T-cell (primary cell): ENCODE measurements around the gene LRRC25. TPM values are rescaled to one million over a fixed set of nuclear protein-coding genes. Genes with fewer than 3 reads are reported as not detected.

Experiments used
- ATAC-seq, 4 experiments: fragments of 200-7000 bp in 3 of 4; fragments of 150-1000 bp in 1 of 4; cut with Tn5 transposase; replicated peaks in 1 of 4; 1 replicate in 3 of 4; 2 replicates in 1 of 4; pipeline ENCODE4 v1.10.0; 2021; ENCODE audit warnings: moderate library complexity in 3 of 4, mild to moderate bottlenecking in 2 of 4, moderate number of reproducible peaks in 1 of 4
- CTCF ChIA-PET, 2 donors: fragments of 300-600 bp; sonication (Branson Sonifier 250); formaldehyde crosslinking; loops; one replicate each; lab custom pipeline; 2022; ENCODE audit warnings: antibody characterized with exemption in 2 of 2; lab: Charles Lee
- POLR2A ChIA-PET, 2 donors: fragments of 300-600 bp; sonication (Branson Sonifier 250); formaldehyde crosslinking; loops; one replicate each; lab custom pipeline; 2022; ENCODE audit warnings: antibody characterized with exemption in 2 of 2; lab: Charles Lee
- DNase-seq, 35 experiments: peaks; one replicate each; pipeline versions ENCODE4 v3.0.0 to v3.0.0-alpha.2; 2013 to 2023
- H3K27ac ChIP-seq: one replicate; pipeline ENCODE4 v1.5.1; 2013; ENCODE audit warnings: low read length
- H3K27me3 ChIP-seq, 2 experiments: replicated peaks in 1 of 2; 1 replicate in 1 of 2; 2 replicates in 1 of 2; pipeline versions ENCODE4 v1.6.1 to v1.7.0; 2013; ENCODE audit warnings: low read length in 1 of 2, mixed read lengths in 1 of 2; ENCODE audit not compliant: control insufficient read depth in 2 of 2, insufficient read depth in 2 of 2; ENCODE audit errors: extremely low read depth in 1 of 2
- H3K36me3 ChIP-seq, 2 donors: 1 replicate in 1 of 2; 2 replicates in 1 of 2; pipeline versions ENCODE4 v1.6.1 to v1.7.0; 2013; ENCODE audit warnings: low read length in 1 of 2; ENCODE audit not compliant: control insufficient read depth in 2 of 2, insufficient read depth in 1 of 2; ENCODE audit errors: extremely low read depth in 1 of 2
- H3K4me1 ChIP-seq, 2 experiments: 1 replicate in 1 of 2; 2 replicates in 1 of 2; pipeline versions ENCODE4 v1.6.1 to v1.7.0; 2013; ENCODE audit warnings: low read length in 2 of 2, mixed read lengths in 1 of 2; ENCODE audit not compliant: insufficient read depth in 2 of 2, control insufficient read depth in 1 of 2; ENCODE audit errors: extremely low read depth in 1 of 2
- H3K4me3 ChIP-seq, 2 donors: 1 replicate in 1 of 2; 2 replicates in 1 of 2; pipeline versions ENCODE4 v1.5.1 to v1.7.0; 2013; ENCODE audit warnings: mild to moderate bottlenecking in 2 of 2, low read length in 1 of 2, moderate library complexity in 1 of 2; ENCODE audit not compliant: control insufficient read depth in 1 of 2; ENCODE audit errors: extremely low read depth in 1 of 2
- H3K9me3 ChIP-seq: 2 replicates; pipeline ENCODE4 v1.7.0; 2013
- H3K27ac Mint-ChIP-seq, 2 donors: one replicate each; pipeline ENCODE4 v1.8.0; 2020 to 2021; ENCODE audit warnings: mild to moderate bottlenecking in 2 of 2, mixed read lengths in 2 of 2
- H3K27me3 Mint-ChIP-seq, 2 donors: one replicate each; pipeline ENCODE4 v1.8.0; 2021 to 2022; ENCODE audit warnings: mixed read lengths in 2 of 2
- H3K36me3 Mint-ChIP-seq: one replicate; pipeline ENCODE4 v1.8.0; 2021; ENCODE audit warnings: mixed read lengths
- H3K4me1 Mint-ChIP-seq, 3 donors: one replicate each; pipeline ENCODE4 v1.8.0; 2020 to 2022; ENCODE audit warnings: mixed read lengths in 3 of 3, mild to moderate bottlenecking in 1 of 3
- H3K4me3 Mint-ChIP-seq, 3 donors: one replicate each; pipeline ENCODE4 v1.8.0; 2020 to 2022; ENCODE audit warnings: mild to moderate bottlenecking in 3 of 3, mixed read lengths in 3 of 3, moderate library complexity in 3 of 3
- H3K9me3 Mint-ChIP-seq, 3 donors: one replicate each; pipeline ENCODE4 v1.8.0; 2020 to 2022; ENCODE audit warnings: mixed read lengths in 3 of 3
- WGBS: methylation state at CpG from one replicate; pipeline ENCODE4 v1.1.5; 2013; ENCODE audit warnings: missing lambda C conversion rate; ENCODE audit not compliant: insufficient coverage; 5-methylcytosine and 5-hydroxymethylcytosine counted together
- total RNA-seq, 35 experiments: library from RNA in 6 of 35; stranded (reverse) in 6 of 35; fragments of 120-200 nt in 1 of 35; gene quantifications; one replicate each; pipeline versions ENCODE4 v1.2.1 to v1.2.4 and lab custom pipeline; 2013 to 2026

LRRC25 gene
- total RNA-seq, 5 donors from 2014 or later (not counting 1 experiment from before 2014, with no cell fraction given): 0.16 to 0.33 (median 0.30) TPM; not detected in 2

DNA sequence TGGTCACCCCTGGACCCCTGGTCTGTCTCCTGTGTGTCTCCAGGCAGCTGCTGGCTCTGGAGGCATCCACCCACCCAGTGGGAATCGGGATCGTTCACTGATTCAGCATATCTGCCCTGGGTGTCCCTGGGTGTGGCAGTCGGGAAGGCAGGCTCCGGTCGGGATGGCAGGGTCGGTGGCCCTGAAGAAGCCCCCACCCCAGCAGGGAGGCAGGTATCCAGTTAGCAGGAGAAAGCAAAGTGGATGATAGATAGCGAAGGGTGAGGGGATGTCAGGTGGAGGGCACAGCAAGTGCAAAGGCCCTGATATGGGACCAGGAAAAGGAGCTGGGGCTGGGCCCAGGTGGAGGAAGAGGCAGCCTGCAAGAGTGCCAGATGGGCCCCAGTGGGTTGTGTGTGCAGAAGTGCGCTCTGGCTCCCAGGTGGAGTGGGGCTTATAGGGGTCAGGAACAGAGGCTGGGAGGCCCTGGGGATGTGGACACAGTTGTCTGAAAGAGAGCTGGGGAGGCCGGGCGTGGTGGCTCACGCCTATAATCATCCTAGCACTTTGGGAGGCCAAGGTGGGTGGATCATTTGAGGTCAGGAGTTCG is 24.0 kb upstream of the LRRC25 start:
- peaks cover 11 to 15% of the 10 kb centered on the region in 2 donors for H3K27me3 Mint-ChIP-seq
- Histone ChIP-seq H3K4me3 (peak overlapping the region in 1 of 2 donors; percentile 77), H3K4me1 (peaks cover 40 to 94% of the 10 kb centered on the region in 2 experiments), H3K9me3 (no peaks in the 10 kb centered on the region), H3K27ac (peak overlapping the region; percentile 68), H3K27me3 (peaks cover 0 to 22% of the 10 kb centered on the region in 2 experiments), H3K36me3 (no peaks in the 10 kb centered on the region)
- H3K4me3 Mint-ChIP-seq: peak overlapping the region; percentile 46 to 92 (median 89)
- no peaks in the 10 kb centered on the region for H3K9me3 Mint-ChIP-seq
- peak overlapping the region; percentile 90 to 95 for H3K27ac Mint-ChIP-seq
- 68% methylated on average over 11 of the region's 12 CpGs for WGBS
- ATAC-seq: no peak
- H3K4me1 Mint-ChIP-seq: peaks cover 68 to 82% (median 69%) of the 10 kb centered on the region in 3 donors
- CTCF ChIA-PET: interaction anchor here in 1 of 2 donors (0.5 kb wide), 1 partner anchor 132 kb away, joined by 3 read pairs; no protein-coding TSS in a partner anchor
- H3K36me3 Mint-ChIP-seq: no peaks in the 10 kb centered on the region
- DNase-seq: no peak
- POLR2A ChIA-PET: interaction anchor here in 1 of 2 donors (0.5 to 0.6 kb wide), 2 partner anchors 229 to 688 kb away, joined by 3 read pairs; partner anchors contain the start of gene MPV17L2

- peaks cover 69 to 83% (median 72%) of the 10 kb centered on the region in 3 donors for H3K4me1 Mint-ChIP-seq
- H3K36me3 ChIP-seq: no peaks in the 10 kb centered on the region
- H3K4me3 ChIP-seq: peak overlapping the region in 1 of 2 donors; percentile 77
- H3K27ac Mint-ChIP-seq: peak overlapping the region; percentile 90 to 95
- no CpG with 5 or more reads among the region's 2 CpGs for WGBS
- ChIA-PET CTCF (no interaction called here), POLR2A (interaction anchor here in 1 of 2 donors (0.6 kb wide), 1 partner anchor 228 kb away, joined by 3 read pairs; the partner anchor contains the start of gene MPV17L2)
- H3K27ac ChIP-seq: peak overlapping the region; percentile 68
- H3K9me3 ChIP-seq: no peaks in the 10 kb centered on the region
- DNase-seq (no peak), ATAC-seq (no peak)
- peaks cover 40 to 94% of the 10 kb centered on the region in 2 experiments for H3K4me1 ChIP-seq
- H3K27me3 ChIP-seq: peaks cover 0 to 27% of the 10 kb centered on the region in 2 experiments
- H3K4me3 Mint-ChIP-seq: peak overlapping the region; percentile 83 to 92 (median 89)
- no peaks in the 10 kb centered on the region for H3K9me3 Mint-ChIP-seq
- no peaks in the 10 kb centered on the region for H3K36me3 Mint-ChIP-seq
- peaks cover 14 to 18% of the 10 kb centered on the region in 2 donors for H3K27me3 Mint-ChIP-seq
These were observed 23.5 kb upstream of the LRRC25 start for GRCh38 chr19:18420930-18421329.

- H3K27ac Mint-ChIP-seq: peak overlapping the region; percentile 90 to 95
- H3K36me3 Mint-ChIP-seq: no peaks in the 10 kb centered on the region
- no peaks in the 10 kb centered on the region for H3K9me3 Mint-ChIP-seq
- DNase-seq (peak in 16 of 35 experiments; percentile 25 to 65 (median 46)), ATAC-seq (peak; percentile 14 to 34 (median 28))
- Histone ChIP-seq H3K4me1 (peaks cover 45 to 94% of the 10 kb centered on the region in 2 experiments), H3K27me3 (peaks cover 0 to 38% of the 10 kb centered on the region in 2 experiments), H3K4me3 (peak overlapping the region; percentile 55 to 77), H3K9me3 (no peaks in the 10 kb centered on the region), H3K36me3 (no peaks in the 10 kb centered on the region), H3K27ac (peak overlapping the region; percentile 68)
- CTCF ChIA-PET: interaction anchor here (0.6 to 1.2 kb wide), 5 partner anchors 9 to 375 kb away, joined by 3 to 6 read pairs (median 3); partner anchors contain the start of gene KXD1 (in 1 of the 2)
- H3K27me3 Mint-ChIP-seq: peaks cover 14 to 20% of the 10 kb centered on the region in 2 donors
- H3K4me3 Mint-ChIP-seq: peak overlapping the region; percentile 83 to 92 (median 89)
- POLR2A ChIA-PET: interaction anchor here in 1 of 2 donors (0.8 to 1.0 kb wide), 2 partner anchors 9 to 138 kb away, joined by 5 to 18 read pairs; partner anchors contain the start of gene JUND
- under 1% methylated on average over 97 of the region's 97 CpGs for WGBS
- H3K4me1 Mint-ChIP-seq: peaks cover 70 to 84% (median 78%) of the 10 kb centered on the region in 3 donors
These were observed 22.5 kb upstream of the LRRC25 start for GRCh38 chr19:18419699-18420460.

GRCh38 chr19:18419195-18419698 is 21.8 kb upstream of the LRRC25 start, which contains the start of gene SSBP4:
Gene SSBP4, plus strand, starts transcription at chr19:18419398. Its CDS starts 251 bp downstream, at chr19:18419649.
- no peaks in the 10 kb centered on the region for H3K36me3 ChIP-seq
- under 1% methylated on average over 80 of the region's 80 CpGs for WGBS
- peak; percentile 63 to 69 (median 65) for ATAC-seq
- ChIA-PET POLR2A (interaction anchor here in 1 of 2 donors (1.0 kb wide), 1 partner anchor 138 kb away, joined by 5 read pairs; the partner anchor contains the start of gene JUND), CTCF (interaction anchor here (0.6 to 1.2 kb wide), 5 partner anchors 9 to 413 kb away, joined by 3 to 4 read pairs (median 3); partner anchors contain the start of genes KXD1 (in 1 of the 2) and UPF1 (in 1 of the 2))
- peak within 1 kb of the TSS; percentile 68 for H3K27ac ChIP-seq
- peaks cover 47 to 94% of the 10 kb centered on the region in 2 experiments for H3K4me1 ChIP-seq
- Mint-ChIP-seq H3K27ac (peak within 1 kb of the TSS; percentile 90 to 95), H3K4me3 (peak within 1 kb of the TSS; percentile 83 to 92 (median 89)), H3K9me3 (no peaks in the 10 kb centered on the region), H3K27me3 (peaks cover 17 to 20% of the 10 kb centered on the region in 2 donors), H3K4me1 (peaks cover 72 to 85% (median 84%) of the 10 kb centered on the region in 3 donors), H3K36me3 (no peaks in the 10 kb centered on the region)
- H3K4me3 ChIP-seq: peak within 1 kb of the TSS; percentile 55 to 77
- DNase-seq: peak in 34 of 35 experiments; percentile 43 to 83 (median 60)
- peaks cover 0 to 44% of the 10 kb centered on the region in 2 experiments for H3K27me3 ChIP-seq
- H3K9me3 ChIP-seq: no peaks in the 10 kb centered on the region

- Mint-ChIP-seq H3K9me3 (no peaks in the 10 kb centered on the region), H3K36me3 (no peaks in the 10 kb centered on the region), H3K27me3 (peaks cover 18 to 20% of the 10 kb centered on the region in 2 donors), H3K27ac (peak overlapping the region; percentile 77 to 88), H3K4me3 (peak overlapping the region; percentile 77 to 89 (median 81)), H3K4me1 (peaks cover 68 to 82% (median 82%) of the 10 kb centered on the region in 3 donors)
- ChIA-PET CTCF (interaction anchor here in 1 of 2 donors (0.6 to 1.2 kb wide), 4 partner anchors 30 to 414 kb away, joined by 3 to 4 read pairs (median 3); partner anchors contain the start of genes KXD1 and UPF1), POLR2A (interaction anchor here in 1 of 2 donors (1.0 kb wide), 1 partner anchor 137 kb away, joined by 5 read pairs; the partner anchor contains the start of gene JUND)
- H3K36me3 ChIP-seq: no peaks in the 10 kb centered on the region
- DNase-seq (peak in 14 of 35 experiments; percentile 23 to 71 (median 47)), ATAC-seq (peak; percentile 21 to 44 (median 32))
- H3K4me1 ChIP-seq: peaks cover 43 to 92% of the 10 kb centered on the region in 2 experiments
- no peaks in the 10 kb centered on the region for H3K9me3 ChIP-seq
- peaks cover 0 to 46% of the 10 kb centered on the region in 2 experiments for H3K27me3 ChIP-seq
- peak overlapping the region; percentile 2 to 45 for H3K4me3 ChIP-seq
- 10% methylated on average over 39 of the region's 39 CpGs for WGBS
- H3K27ac ChIP-seq: peak overlapping the region; percentile 66
These were observed 21.2 kb upstream of the LRRC25 start for GRCh38 chr19:18418483-18419194.
